ENCODE results near the gene FARP1. TPM values are rescaled to one million over a fixed set of nuclear protein-coding genes. Genes with fewer than 3 reads are reported as not detected.

The FARP1 gene
- polyA plus RNA-seq, 5 donors: 111 to 145 (median 112) TPM

DNA sequence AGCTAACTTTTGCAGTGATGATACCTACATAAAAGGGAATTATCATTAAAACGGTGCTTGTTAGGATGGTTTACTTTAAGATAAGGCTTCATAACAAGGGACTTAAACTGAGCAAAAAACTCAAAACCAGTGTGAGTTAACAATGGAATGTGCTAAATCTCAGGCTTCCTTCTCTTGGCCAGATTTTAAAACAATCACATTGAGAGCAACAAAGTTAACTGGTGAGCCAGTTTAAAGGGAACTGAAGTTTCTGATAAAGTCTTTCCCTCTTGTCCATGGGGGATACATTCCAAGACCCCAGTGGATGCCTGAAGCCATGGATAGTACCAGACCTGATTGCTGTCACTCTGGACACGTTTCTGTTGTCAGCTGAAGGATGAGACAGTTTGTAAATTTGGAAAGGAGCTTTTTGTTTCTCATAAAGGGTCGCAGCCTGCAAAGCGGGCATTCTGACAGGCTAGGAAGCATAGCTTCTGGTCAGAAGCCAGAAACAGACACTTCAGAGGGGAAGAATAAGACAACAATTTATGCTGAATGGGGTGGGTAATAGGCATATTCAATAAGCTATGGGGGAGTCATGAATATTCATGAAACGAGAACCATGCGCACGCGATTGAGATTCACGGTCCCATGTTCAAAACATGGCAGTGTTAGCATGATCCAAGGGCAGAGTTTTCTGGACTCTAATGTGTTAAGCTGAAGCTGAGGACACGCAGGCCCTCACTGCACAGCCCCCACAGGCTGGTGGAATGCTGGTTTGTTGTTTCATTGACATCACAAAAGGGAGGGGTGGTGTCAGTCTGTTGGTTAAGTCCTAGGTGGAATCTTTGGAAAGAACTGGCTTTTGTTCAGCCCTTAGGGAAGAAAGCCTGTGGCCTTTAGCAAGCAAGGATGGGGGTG lies 184.7 kb downstream of the FARP1 start:
- no peak for DNase-seq

DNA sequence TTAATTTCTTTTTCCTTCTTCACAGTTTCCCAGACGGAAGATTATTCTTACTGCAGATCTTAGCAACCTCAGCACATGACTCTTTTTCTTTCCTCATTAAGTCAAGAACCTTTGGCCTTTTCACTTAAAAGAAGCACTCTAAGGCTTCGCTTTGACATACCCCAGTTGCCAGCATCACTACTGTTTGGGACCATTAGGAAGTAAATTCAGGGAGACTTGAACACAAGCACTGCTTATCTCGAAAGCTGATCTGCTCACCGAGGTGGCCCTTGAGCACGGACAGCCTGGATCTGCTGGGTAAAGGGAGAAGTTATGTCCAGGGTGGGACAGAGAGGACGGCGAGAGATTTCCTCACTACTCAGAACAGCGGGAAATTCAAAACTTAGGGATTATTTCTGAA lies 185.6 kb downstream of the FARP1 start:
- no peak for DNase-seq

- no peak for DNase-seq
Measured at GRCh38 chr13:98332222-98332621, 189.3 kb downstream of the FARP1 start.

DNA sequence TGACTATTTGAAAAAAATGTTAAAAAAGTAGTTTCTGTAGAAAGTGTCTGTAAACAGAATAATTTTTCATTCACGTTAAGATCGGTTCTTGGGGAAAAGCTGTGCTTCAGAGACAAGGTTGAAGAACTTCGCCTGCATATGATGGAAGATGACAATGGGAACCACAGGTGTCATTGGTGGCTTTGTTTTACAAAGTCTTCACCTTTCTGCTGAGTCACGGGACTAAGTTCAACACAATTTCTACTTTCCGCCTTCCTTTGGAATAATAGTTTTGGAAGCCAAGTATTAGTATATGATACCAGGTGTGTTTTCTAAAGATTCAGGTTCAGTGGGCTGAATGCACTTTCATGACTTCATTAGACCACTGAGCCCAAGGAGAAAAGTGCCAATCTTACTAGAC lies 189.8 kb downstream of the FARP1 start:
- DNase-seq: no peak

DNA sequence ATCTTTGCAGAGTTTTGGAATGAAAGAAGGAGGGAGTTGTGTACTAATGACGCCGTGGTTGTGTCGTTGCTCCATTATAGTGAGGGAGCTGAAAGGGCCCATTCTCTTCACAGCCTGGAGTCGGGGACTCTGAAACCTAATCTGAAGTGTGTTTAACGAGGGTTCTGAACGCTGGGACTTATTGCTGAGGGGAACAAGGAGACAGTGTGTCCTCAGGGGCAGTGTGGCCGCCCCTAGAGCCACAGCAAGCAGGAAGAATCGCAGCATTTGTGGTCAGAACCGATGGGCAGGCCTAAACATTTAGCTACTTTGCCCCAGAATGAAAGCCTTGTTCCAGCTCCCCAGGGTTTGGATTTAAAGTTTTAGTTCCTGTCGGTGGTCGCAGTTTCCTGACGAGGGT lies 190.6 kb downstream of the FARP1 start:
- no peak for DNase-seq

- DNase-seq: no peak
Measured at GRCh38 chr13:98334620-98335205, 191.8 kb downstream of the FARP1 start.

DNA sequence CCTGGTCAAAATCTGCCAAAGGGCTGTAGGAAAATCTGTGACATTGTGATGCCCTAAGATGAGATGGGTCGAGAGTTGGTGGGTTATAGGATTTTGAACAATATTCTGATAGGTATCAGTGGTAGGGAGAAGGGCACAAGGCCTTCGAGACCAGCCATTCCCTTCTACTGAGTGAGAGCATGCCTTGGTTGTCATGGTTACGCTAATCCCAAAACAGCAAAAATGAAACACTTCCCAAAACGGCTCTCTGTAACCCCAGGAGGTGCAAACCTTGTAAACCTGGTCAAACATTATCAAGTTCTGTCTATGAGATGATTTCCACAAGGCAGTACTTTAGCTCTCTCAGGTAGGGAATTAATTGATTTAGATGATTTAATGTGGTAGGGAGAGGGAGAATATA lies 192.8 kb downstream of the FARP1 start:
- no peak for DNase-seq

- no peak for DNase-seq
Measured at GRCh38 chr13:98338310-98338709, 195.4 kb downstream of the FARP1 start.

- DNase-seq: no peak
Measured at GRCh38 chr13:98339684-98340425, 197.0 kb downstream of the FARP1 start.

DNA sequence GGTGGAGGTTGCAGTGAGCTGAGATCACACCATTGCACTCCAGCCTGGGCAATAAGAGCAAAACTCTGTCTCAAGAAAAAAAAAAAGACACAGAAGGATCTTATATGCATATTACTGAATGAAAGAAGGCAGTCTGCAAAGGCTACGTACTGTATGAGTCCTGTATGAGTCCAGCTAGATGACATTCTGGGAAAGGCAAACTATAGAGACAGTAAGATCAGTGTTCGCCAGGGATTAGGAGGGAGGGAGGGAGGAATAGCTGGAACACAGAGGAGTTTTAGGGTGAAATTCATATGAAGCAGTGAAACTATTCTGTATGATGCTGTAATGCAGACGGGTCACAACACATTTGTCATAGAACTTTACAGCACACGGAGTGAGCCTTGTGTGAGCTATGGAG lies 200.1 kb downstream of the FARP1 start:
- no peak for DNase-seq

GRCh38 chr13:98343461-98343860 lies 200.6 kb downstream of the FARP1 start:
- DNase-seq: no peak

GRCh38 chr13:98344392-98344791 lies 201.5 kb downstream of the FARP1 start:
- no peak for DNase-seq

GRCh38 chr13:98345107-98345935 lies 202.4 kb downstream of the FARP1 start:
- DNase-seq: no peak

- DNase-seq: no peak
Measured at GRCh38 chr13:98346904-98347636, 204.2 kb downstream of the FARP1 start.

- no peak for DNase-seq
Measured at GRCh38 chr13:98347756-98348155, 204.9 kb downstream of the FARP1 start.

DNA sequence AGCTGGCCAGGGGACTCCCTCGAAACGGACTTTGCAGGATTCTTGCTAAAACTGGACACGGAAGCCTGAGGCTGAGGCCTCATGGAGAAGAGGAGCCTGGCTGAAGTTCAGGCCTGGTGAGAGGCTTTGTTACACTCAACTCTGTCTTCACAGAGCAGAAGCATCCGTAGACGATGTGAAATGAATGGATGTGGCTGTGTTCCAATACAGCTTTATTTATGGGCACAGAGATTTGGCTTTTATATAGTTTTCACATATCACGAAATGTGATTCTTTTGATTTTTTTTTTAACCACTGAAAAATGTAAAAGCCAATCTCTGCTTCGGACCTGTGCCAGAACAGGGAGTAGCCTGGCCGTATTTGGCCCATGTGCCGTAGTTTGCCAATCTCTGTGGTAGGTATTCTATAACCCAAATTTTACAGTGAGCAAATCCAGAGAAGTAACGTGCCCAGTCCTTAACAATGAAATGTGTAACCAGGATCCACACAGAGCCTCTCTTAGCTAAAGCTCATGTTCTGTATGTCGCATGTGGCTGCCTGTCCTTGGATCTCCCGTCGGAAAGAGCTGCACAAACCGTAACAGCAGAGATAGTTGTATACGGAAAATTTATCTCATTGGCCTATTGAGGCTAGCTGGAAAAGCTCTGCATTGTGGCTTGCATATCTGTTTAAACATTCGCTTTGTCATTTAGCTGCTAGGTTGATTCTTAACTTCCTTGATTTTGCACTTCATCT lies 205.7 kb downstream of the FARP1 start:
- no peak for DNase-seq

- DNase-seq: no peak
Measured at GRCh38 chr13:98349731-98350305, 206.9 kb downstream of the FARP1 start.

DNA sequence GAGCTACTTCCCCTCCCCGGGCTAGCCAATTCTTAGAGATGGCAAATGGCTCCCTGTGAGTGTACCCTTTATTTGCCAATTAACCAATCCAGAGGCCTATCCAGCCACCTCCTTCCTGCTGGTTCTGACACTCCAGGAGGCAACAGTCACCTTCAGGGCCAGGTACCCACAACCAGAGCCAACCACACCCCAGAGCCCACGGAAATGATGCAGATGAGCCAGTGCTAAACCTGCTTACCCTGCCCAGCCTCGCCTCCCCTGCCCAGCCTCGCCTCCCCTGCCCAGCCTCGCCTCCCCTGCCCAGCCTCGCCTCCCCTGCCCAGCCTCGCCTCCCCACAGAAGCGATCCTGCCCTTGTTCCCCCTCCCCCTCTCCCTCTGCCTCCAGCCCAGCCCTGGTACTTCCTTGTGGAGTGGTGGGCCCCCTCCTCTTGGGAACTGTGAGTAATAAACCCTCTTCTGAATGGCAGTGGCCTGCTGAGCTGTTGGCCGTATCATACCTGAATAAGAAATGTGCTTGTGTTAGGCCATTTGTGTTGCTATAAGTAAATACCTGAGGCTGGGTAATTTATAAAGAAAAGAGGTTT lies 207.9 kb downstream of the FARP1 start:
- no peak for DNase-seq

DNA sequence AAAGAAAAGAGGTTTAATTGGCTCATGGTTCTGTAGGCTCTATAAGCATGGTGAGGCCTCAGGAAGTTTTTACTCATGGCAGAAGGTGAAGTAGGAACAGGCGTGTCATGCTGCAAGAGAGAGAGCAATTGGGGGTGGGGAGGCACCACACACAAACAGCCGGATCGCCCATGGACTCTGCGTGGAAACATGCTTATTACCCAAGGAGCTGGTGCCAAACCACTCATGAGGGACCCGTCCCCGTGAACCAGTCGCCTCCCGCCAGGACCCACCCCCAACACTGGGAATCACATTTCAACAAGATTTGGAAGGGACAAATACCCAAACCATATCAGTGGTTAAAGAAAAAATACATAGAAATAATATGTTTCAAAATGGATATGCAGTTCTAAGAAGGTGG lies 208.7 kb downstream of the FARP1 start:
- no peak for DNase-seq

DNA sequence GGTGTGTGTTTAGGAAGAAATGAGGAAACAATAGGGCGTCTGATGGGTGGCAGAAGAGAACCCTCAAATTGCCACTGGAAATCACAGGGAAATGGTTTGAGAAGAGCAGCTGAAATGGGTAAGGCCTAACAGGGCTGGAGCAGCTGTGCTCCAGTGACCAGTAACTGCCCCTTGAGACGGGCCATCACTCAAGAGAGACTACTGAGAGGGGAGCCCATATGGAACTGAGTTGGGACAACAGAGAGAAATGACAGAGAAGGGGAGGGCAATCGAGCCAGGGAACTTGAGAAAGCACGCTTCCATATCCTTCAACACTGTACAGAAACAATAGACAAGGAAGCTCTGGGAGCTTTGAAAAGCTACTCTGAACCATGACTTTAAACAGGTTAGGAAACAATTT lies 209.3 kb downstream of the FARP1 start:
- no peak for DNase-seq

Data from right lung (tissue), 5 donors.